GM18517 (cell line): ENCODE measurements around the gene PRAC2.

ENCODE experiments used
- ATAC-seq: cut with Tn5 transposase; IDR thresholded peaks from one replicate; pipeline ENCODE4 v1.9.1; 2021; ENCODE audit warnings: mild to moderate bottlenecking, moderate library complexity; ENCODE audit not compliant: unreplicated experiment

The PRAC2 gene

GRCh38 chr17:48753794-48754499 is 31.0 kb downstream of the PRAC2 start:
- ATAC-seq: no peak

GRCh38 chr17:48754500-48755261 is 31.7 kb downstream of the PRAC2 start:
- no peak for ATAC-seq

- ATAC-seq: no peak
These were observed 32.4 kb downstream of the PRAC2 start for GRCh38 chr17:48755356-48755755.

GRCh38 chr17:48756830-48757251 is 33.9 kb downstream of the PRAC2 start:
- ATAC-seq: no peak

GRCh38 chr17:48757524-48757961 is 34.6 kb downstream of the PRAC2 start:
- ATAC-seq: no peak

- no peak for ATAC-seq
These were observed 36.3 kb downstream of the PRAC2 start for GRCh38 chr17:48759288-48759687.

GRCh38 chr17:48760411-48760810 is 37.4 kb downstream of the PRAC2 start:
- no peak for ATAC-seq

- ATAC-seq: no peak
These were observed 38.1 kb downstream of the PRAC2 start for GRCh38 chr17:48761114-48761513.

GRCh38 chr17:48767263-48767774 is 44.3 kb downstream of the PRAC2 start:
- no peak for ATAC-seq

- ATAC-seq: no peak
These were observed 46.2 kb downstream of the PRAC2 start for GRCh38 chr17:48769009-48769675.

GRCh38 chr17:48770954-48771353 is 48.0 kb downstream of the PRAC2 start:
- no peak for ATAC-seq

GRCh38 chr17:48773245-48773644 is 50.3 kb downstream of the PRAC2 start:
- no peak for ATAC-seq
